NT2/D1 (cell line): ENCODE measurements around the gene LYPD6B.

Experiments used
- DNase-seq: peaks from one replicate; pipeline ENCODE4 v3.0.0-alpha.2; 2011; ENCODE audit warnings: low read depth, low spot score
- H3K27me3 ChIP-seq: 2 replicates; pipeline ENCODE4 v1.6.0; 2011; ENCODE audit warnings: mild to moderate bottlenecking; ENCODE audit not compliant: insufficient read length, insufficient read depth
- H3K36me3 ChIP-seq: 2 replicates; pipeline ENCODE4 v1.6.1; 2011; ENCODE audit warnings: mild to moderate bottlenecking, low read length, mixed read lengths; ENCODE audit not compliant: insufficient read depth, insufficient read length
- H3K4me1 ChIP-seq: 2 replicates; pipeline ENCODE4 v1.5.1; 2011; ENCODE audit not compliant: insufficient read depth, insufficient read length
- H3K4me3 ChIP-seq: 2 replicates; pipeline ENCODE4 v1.5.1; 2011; ENCODE audit warnings: low read depth; ENCODE audit not compliant: insufficient read length
- H3K9ac ChIP-seq: 2 replicates; pipeline ENCODE4 v1.6.0; 2011; ENCODE audit warnings: low read depth; ENCODE audit not compliant: insufficient read length
- H3K9me3 ChIP-seq: 2 replicates; pipeline ENCODE4 v1.5.1; 2011; ENCODE audit warnings: mild to moderate bottlenecking, low read length; ENCODE audit not compliant: insufficient read depth
- SUZ12 ChIP-seq: IDR thresholded peaks from 2 replicates; pipeline ENCODE4 v1.6.1; 2011; ENCODE audit not compliant: insufficient read length, insufficient read depth; ENCODE audit errors: extremely low read depth
- YY1 ChIP-seq: IDR thresholded peaks from 2 replicates; pipeline ENCODE4 v1.6.1; 2011; ENCODE audit not compliant: insufficient read length, insufficient read depth
- ZNF274 ChIP-seq: IDR thresholded peaks from 2 replicates; pipeline ENCODE4 v1.6.1; 2011; ENCODE audit warnings: mild to moderate bottlenecking, low read depth, low read length

LYPD6B gene

DNA sequence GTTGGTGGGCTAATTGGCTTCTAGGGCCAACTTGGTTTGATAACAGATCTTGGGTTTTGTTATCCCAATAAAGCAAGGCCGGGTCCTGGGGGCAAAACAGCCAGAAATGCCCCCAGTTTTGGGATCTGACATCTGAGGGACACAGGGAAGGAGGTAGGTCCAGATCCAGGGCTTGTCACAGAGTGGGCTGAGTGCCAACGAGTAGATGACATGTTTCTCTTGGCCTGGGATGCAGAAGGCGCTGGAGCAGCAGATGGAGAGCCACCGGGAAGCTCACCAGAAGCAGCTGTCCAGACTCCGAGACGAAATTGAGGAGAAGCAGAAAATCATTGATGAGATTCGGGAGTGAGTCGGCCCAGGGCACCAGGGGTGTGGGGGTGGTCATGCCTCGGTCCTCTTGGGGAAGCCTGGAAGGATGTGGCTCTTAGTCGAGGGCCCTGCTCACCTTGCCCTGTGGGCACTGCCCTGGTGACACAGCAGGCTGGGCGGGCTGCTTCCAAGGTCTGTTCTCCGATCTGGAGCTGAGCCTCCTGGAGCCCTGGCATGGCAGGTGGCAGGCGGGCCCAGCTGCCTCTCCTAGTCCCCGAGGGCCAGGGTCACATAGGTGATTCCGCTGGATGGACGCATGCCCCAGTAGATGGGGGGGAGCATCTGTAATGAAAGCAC lies 40.2 kb upstream of the LYPD6B start:
- DNase-seq: no peak
- H3K27me3 ChIP-seq: no peaks in the 10 kb centered on the region
- peaks cover 7% of the 10 kb centered on the region for H3K4me1 ChIP-seq
- H3K9me3 ChIP-seq: peaks cover 23% of the 10 kb centered on the region
- no peak overlapping the region for H3K4me3 ChIP-seq
- TF ChIP-seq YY1 (no peak), SUZ12 (no peak), ZNF274 (no peak)
- H3K36me3 ChIP-seq: peaks cover 57% of the 10 kb centered on the region
- H3K9ac ChIP-seq: no peak overlapping the region

DNA sequence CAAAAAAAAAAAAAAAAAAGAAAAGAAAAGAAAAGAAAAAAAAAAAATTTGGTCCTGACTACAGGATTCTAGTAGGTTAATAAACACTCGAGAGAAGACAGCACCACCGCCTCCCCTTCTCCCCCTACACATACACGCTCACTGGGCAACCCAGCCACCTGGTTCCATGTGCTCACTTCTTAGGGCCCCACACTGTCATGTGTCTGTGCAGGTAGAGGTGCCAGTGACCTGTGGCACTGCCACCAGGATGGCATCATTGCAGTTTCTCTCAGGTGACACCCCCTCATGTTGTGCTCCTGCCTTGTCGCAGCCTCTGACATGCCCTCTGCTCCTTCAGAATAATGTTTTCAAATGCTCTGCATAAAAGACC lies 39.7 kb upstream of the LYPD6B start:
- H3K9me3 ChIP-seq: peaks cover 28% of the 10 kb centered on the region
- DNase-seq: no peak
- H3K4me3 ChIP-seq: no peak overlapping the region
- H3K36me3 ChIP-seq: peaks cover 57% of the 10 kb centered on the region
- no peaks in the 10 kb centered on the region for H3K27me3 ChIP-seq
- TF ChIP-seq ZNF274 (no peak), YY1 (no peak), SUZ12 (no peak)
- peaks cover 7% of the 10 kb centered on the region for H3K4me1 ChIP-seq
- no peak overlapping the region for H3K9ac ChIP-seq

DNA sequence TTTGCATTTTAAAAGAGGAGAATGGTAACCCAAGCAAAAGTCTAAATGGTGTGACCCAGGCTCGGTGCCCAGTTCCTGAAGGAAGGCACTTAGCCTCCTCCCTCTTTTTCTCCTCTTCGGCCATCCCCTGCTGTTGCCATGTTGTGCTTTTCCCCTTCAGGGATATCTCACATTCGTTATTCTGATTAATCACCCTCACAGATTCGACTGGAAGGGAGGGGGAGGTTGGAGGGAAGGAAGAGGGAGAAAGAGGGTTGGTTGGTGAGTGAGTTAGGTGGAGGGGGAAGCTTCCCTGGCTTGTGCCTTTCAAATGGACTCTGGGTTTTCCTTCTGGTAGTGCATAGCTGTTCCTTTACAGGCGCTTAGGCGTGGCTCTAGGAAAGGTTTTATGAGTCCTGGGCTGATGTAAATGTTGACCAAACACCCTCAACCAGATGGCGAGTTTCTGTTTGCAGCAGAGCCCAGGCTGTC lies 39.0 kb upstream of the LYPD6B start:
- Histone ChIP-seq H3K36me3 (peaks cover 53% of the 10 kb centered on the region), H3K4me1 (peaks cover 7% of the 10 kb centered on the region), H3K4me3 (peak overlapping the region; percentile 5), H3K9ac (peak overlapping the region; percentile 58), H3K9me3 (peaks cover 31% of the 10 kb centered on the region), H3K27me3 (no peaks in the 10 kb centered on the region)
- no peak for TF ChIP-seq YY1
- peak; percentile 63 for DNase-seq

DNA sequence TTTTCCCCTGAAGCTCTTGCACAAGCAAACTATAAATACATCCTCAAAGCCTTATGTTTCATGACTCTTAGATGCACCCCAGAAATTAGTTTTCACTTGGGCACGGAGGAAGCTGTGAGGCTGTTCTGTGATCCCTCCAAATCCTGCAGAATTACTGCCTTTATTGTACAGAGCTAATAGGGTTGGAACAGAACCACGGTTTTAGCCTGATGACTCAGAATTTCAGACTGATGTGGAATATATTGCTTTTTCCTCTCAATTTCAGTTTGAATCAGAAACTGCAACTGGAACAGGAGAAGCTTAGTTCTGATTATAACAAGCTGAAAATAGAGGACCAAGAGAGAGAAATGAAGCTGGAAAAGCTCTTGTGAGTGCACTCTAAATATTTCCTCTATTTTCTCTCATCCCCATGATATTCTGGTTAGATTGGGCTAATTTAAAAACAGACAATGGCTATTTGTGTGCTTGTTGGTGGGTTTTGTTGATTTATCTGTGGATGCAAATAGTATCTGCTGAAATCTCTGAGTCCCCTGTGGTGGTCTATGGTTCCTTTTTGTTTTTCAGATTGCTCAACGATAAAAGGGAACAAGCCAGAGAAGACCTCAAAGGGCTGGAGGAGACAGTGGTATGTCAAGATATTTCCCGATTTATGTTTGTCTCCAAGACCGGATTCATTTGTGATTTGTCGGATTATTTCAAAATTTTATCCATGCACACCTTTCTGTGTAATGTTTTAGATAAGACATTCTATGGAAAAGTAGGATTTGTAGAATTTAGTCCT lies 38.2 kb upstream of the LYPD6B start:
- no peaks in the 10 kb centered on the region for H3K27me3 ChIP-seq
- peak overlapping the region; percentile 58 for H3K9ac ChIP-seq
- no peak for TF ChIP-seq YY1
- TF ChIP-seq SUZ12: no peak
- no peak for TF ChIP-seq ZNF274
- peak overlapping the region; percentile 5 for H3K4me3 ChIP-seq
- H3K4me1 ChIP-seq: peaks cover 7% of the 10 kb centered on the region
- DNase-seq: peak; percentile 49
- peaks cover 49% of the 10 kb centered on the region for H3K36me3 ChIP-seq
- peaks cover 31% of the 10 kb centered on the region for H3K9me3 ChIP-seq

GRCh38 chr2:149001496-149001895 lies 37.0 kb upstream of the LYPD6B start:
- Histone ChIP-seq H3K9me3 (peaks cover 31% of the 10 kb centered on the region), H3K27me3 (no peaks in the 10 kb centered on the region), H3K4me3 (no peak overlapping the region), H3K9ac (no peak overlapping the region), H3K4me1 (peaks cover 7% of the 10 kb centered on the region), H3K36me3 (peaks cover 53% of the 10 kb centered on the region)
- no peak for DNase-seq
- TF ChIP-seq SUZ12 (no peak), ZNF274 (no peak), YY1 (no peak)

GRCh38 chr2:149002378-149002890 lies 36.1 kb upstream of the LYPD6B start:
- Histone ChIP-seq H3K4me3 (no peak overlapping the region), H3K27me3 (no peaks in the 10 kb centered on the region), H3K9me3 (peaks cover 31% of the 10 kb centered on the region), H3K36me3 (peaks cover 49% of the 10 kb centered on the region), H3K9ac (no peak overlapping the region), H3K4me1 (peaks cover 7% of the 10 kb centered on the region)
- DNase-seq: no peak
- TF ChIP-seq YY1 (no peak), ZNF274 (no peak), SUZ12 (no peak)
